Stimulated activated CD8-positive, alpha-beta memory T cell treated with anti-CD3 and anti-CD28 coated beads, Interleukin-15, amount 100 ng/mL, for 24 hours (primary cell): ENCODE results near the gene ORC2.
"Not testable (repeated sequence)": the region's sequence is repeated elsewhere in the genome, so short reads cannot be mapped to it uniquely, and the experiment has no call there.

Experiments used
- DNase-seq: peaks from one replicate; pipeline ENCODE4 v3.0.0-alpha.2; 2020; ENCODE audit warnings: low read depth

The ORC2 gene

GRCh38 chr2:200930947-200931626, 32.4 kb downstream of the ORC2 start:
- DNase-seq, result no peak

DNA sequence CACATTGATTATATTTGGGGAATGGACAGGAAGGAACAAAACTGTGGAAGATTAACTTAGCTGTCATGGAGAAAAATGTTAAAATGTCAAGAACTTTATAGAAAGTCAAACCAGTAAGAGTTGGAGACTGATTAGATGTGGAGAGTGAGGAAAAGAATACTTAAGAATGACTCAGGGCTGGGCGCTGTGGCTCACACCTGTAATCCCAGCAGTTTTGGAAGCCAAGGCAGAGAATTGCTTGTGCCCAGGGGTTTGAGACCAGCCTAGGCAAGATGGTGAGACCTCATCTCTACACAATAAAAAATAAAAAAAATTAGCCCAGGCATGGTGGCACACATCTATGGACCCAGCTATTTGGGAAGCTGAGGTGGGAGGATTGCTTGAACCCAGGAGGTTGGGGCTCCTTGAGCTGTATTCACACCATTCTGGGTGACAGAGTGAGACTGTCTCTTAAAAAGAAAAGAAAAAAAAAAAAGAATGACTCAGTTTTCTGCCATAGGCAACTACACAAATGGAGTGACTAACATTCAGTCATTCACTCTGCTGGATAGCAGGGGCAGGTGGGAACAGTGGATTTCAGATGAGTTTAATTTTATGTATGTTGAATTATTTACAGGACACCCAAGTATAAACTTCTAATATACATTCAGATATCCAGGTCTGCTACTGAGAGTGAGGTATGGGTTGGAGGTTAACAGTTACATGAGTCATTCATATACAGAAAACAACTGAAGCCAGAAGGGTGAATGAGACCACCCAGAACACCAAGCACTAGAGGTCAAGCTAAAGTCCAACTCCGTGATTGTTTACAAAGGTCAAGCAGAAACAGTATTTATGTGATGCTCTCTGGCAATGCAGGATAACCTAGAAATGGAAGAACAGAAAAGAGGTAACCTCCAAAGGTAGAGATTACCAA, 33.9 kb downstream of the ORC2 start:
- DNase-seq, result no peak

DNA sequence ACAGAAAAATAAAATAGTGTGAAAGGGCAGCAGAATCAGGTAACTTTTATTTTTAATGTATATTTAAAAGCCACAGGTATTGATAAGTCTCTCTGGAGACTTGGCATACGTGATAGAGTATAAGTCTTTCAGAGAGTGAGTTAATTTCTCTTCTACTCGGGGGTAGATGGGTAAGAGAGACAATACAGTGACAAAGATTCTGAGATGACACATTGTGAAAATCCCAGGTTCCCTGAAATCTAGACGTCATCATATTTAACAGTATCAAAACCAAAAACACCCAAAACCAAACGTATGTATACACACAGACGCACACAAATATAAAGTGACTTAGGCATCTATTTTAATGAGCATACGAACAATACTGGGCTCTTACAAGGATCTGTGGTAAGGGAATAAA, 41.0 kb downstream of the ORC2 start:
- no peak for DNase-seq

- DNase-seq, result no peak
These were observed 49.8 kb downstream of the ORC2 start for GRCh38 chr2:200913654-200914053.

GRCh38 chr2:200909958-200910357, 53.5 kb downstream of the ORC2 start:
- no peak for DNase-seq

GRCh38 chr2:200905618-200906296, 57.7 kb downstream of the ORC2 start:
- DNase-seq, result no peak

DNA sequence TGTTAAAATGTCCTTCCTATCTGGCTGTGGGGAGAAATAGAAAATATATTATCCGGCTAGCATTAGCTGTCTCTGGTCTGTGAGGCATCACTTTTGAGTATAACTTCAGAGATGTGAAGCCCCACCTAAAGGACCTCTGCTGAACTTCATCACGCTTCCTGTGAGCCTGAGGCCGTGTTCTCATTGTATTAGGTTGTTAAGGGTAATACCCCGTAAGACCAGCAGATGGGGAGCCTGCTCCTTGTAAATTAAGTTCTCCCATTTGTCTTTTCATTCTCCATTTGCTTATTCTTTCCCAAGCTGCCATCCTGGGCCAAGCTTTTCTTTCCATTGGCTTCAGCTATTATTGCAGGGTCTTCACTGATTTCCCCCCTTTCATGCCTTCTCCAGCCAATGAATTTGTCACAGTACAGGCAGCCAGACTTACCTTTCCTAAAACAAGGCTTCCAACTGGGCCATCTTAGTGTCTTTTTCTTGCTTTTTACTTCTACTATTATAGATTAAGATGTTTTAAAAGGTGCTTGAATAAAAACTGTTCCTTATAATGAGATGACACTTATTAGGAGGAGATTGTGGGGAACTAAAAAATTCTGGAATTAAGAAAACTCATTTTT, 61.9 kb downstream of the ORC2 start:
- DNase-seq, result no peak

DNA sequence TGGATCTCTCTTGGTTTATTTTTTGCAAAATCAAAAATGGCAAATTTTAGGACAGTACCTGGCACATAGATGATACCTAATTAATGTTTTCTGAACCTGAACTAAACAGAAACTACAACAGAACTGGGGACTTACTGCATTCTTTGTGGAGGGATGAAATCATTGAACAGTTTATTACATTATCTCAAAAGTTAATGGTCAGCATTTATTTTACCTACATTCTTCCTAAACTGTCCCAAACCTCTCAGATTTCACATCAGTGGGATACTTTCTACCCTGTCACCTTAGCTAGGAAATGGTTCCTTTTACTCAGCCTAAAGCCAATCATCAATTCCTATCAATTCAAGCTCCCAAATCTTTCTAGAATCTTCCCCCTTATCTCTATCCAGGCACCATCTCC, 64.0 kb downstream of the ORC2 start:
- no peak for DNase-seq

DNA sequence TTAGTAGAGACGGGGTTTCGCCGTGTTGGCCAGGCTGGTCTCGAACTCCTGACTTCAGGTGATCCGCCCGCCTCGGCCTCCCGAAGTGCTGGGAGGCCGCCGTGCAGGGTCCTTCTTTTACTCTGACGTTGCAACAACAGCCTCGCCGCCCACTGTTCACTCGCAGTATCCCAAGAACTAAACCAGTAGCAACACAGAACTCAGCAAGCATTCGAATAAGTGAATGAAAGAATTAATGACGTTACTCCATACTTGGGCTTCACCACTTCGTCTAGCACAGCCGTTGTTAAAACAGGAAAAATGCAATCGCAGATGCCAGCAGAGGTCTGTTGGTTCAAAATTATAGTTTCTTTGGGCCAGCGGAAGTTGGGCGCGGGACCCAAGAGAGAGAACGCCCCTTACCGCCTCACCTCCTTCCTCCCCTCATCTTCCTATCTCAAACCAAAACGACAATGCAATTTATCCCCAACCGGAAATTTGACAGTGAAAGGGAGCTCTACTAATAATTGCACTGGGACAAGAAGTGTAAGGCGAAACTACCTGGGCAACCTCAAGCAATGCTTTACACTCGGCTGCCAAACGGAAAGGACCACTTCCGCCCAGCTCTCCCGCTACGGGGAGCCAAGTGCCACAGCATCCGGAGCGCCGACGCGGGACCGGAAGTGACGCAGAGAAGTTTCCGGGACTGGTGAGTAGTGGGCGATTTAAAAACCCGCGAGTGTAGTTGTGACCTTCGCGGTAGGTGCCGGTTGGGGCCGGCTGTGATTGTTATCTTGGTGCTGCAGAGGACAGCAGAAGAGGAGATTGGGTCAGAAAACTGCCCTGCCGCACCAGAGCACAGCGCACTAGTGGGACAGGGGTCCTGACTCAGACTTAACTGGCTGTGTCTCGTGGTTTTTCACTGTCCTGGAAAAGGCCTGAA, 74.5 kb downstream of the ORC2 start, which contains the start of the genes NIF3L1 and PPIL3:
NIF3L1 (plus strand) TSS at position 668 of the 922 bp plus-strand sequence. CDS start 2,573 bp downstream, outside the sequence.
PPIL3 (minus strand) TSS at position 374 of the 922 bp plus-strand sequence. CDS start 1,462 bp downstream, outside the sequence.
- DNase-seq, result peak; percentile 95

DNA sequence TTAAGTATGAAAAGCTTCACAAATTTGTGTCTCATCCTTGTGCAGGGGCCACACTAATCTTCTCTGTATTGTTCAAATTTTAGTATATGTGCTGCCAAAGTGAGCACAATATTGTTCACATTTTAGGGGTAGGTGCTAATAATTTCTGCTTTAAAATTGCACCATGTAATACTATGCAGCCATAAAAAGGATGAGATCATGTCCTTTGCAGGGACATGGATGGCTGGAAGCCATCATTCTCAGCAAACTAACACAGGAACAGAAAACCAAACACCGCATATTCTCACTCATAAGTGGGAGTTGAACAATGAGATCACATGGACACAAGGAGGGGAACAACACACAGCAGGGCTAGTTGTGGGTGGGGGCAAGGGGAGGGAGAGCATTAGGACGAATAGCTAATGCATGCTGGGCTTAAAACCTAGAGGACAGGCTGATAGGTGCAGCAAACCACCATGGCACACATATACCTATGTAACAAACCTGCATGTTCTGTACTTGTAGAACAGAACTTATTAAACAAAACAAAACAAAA, 81.7 kb downstream of the ORC2 start:
- DNase-seq, result not testable (repeated sequence)

DNA sequence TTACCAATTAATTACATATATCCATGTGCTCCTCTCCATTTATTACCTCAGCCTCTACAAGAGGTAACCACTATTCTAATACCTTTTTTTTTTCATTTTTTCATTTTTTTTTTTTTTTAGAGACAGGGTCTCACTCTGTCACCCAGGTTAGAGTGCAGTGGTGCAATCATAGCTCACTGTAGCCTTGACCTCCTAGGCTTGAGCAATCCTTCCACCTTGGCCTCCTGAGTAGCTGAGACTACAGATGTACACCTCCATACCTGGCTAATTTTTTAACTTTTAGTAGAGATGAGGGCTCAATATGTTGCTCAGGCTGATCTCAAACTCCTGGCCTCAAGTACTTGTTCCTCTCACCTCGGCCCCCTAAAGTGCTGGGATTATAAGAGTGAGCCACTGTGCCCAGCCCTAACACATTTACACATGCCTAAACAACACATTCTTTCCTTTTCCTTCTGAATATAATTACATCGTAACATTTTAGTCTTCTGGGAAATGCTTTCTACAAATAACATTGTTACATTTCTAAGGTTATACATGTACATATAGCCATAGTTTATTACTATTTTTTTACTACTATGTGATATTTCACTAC, 85.1 kb downstream of the ORC2 start:
- DNase-seq, result no peak

DNA sequence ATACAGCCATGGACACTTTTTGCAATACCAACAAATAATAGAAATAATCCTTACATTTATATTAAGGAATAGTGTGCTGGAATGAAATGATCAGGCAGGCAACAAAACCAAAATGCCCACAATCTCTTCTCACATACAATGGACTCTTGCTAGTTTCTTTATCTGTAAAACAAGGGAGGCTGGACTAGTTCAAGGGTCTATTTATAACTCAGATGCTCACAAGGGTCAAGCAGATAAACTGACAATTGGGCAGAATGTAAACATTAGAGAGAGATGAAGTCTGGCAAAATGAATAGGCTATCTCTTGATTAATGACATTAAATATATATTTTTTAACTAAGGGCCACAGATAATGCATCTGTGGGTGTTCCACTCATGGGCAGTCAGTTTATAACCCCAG, 86.0 kb downstream of the ORC2 start:
- DNase-seq, result no peak

- DNase-seq, result no peak
These were observed 89.9 kb downstream of the ORC2 start for GRCh38 chr2:200873560-200873959.

DNA sequence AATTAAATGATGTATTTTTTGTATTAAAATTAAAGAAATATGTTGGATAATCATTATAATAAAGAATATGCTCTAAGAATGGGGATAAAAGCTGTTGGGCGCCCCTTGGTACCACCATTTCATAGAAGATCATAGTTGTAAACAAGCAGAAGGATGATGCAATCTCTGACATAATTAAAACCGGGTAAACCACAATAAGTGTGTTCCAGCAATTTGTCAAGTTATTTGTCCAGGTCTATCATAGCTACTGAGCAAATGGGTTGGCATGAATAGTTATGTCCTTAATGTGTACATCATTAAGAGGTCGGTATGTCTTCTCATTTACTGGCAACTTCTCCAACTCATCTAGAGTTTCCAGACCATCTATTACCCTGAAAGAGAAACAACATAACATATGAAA, 92.3 kb downstream of the ORC2 start:
- no peak for DNase-seq

GRCh38 chr2:200869014-200869413, 94.4 kb downstream of the ORC2 start:
- DNase-seq, result no peak

DNA sequence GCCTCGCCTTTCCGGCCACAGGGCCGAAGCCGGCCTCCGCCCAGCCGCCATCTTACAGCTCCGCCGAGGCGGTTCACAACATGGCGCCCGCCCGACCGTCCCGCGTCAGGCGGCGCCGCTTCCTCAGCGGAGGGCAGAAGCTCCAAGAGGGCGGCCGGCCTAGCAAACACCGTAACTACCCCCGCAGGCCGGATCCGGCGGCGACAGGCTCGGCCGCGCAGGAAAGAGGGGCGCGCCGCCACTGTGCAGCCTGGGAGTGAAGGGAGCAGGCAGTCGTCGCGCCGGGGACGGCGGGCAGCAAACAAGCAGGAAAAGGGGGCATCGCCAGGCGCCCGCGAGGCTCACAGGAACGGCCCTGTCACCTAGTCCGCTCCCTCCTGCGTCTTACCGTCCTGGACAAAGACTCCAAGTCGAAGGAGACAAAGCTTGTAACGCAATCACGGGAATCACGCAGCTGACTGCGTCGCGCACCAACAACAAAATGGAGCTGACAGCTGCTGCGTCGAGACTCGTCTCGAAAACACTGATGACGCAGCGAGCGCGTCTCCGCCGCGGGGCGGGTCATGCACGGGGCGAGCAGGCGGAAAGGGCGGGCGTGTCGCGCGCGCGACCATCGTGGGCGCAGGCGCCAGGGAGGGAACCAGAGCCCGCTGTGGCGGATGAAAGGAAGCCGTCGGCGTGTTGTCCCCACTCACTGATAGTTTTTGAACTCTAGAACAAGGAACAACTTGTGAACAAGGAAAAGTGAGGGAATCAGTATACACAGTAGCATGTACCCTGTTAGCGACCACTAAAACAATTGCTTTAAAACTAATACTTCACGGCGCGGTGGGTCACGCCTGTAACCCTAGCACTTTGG, 99.1 kb downstream of the ORC2 start, which contains the start of gene CLK1:
CLK1 (minus strand) TSS at position 483 of the 859 bp plus-strand sequence. CDS start 2,796 bp downstream, outside the sequence.
- peak; percentile 91 for DNase-seq

DNA sequence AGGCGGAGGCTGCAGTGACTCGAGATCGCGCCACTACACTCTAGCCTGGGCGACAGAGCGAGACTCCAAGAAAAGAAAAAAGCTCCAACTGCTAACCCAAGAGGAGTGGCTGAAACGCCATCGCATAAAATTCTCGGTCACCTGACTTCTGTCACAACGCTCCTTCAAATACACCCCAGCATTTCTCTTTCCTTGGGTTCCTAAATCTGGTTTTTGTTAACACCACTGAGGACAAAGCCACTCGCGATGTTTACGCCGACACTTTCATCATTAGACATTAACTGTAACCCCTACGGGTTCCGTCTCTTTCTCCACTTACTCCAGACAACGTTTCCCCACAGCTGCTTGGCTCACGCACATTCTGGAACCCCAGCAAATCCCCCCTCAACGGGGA, 99.7 kb downstream of the ORC2 start:
- no peak for DNase-seq

GRCh38 chr2:200862532-200863000, 100.9 kb downstream of the ORC2 start:
- no peak for DNase-seq

- no peak for DNase-seq
These were observed 101.8 kb downstream of the ORC2 start for GRCh38 chr2:200861617-200862155.
